HG02642 (cell line): Measurements from ENCODE around the gene BSN.

Experiments
- ATAC-seq: cut with Tn5 transposase; IDR thresholded peaks from one replicate; pipeline ENCODE4 v1.9.1; 2021; ENCODE audit warnings: mild to moderate bottlenecking; ENCODE audit not compliant: unreplicated experiment, poor library complexity

Gene BSN

DNA sequence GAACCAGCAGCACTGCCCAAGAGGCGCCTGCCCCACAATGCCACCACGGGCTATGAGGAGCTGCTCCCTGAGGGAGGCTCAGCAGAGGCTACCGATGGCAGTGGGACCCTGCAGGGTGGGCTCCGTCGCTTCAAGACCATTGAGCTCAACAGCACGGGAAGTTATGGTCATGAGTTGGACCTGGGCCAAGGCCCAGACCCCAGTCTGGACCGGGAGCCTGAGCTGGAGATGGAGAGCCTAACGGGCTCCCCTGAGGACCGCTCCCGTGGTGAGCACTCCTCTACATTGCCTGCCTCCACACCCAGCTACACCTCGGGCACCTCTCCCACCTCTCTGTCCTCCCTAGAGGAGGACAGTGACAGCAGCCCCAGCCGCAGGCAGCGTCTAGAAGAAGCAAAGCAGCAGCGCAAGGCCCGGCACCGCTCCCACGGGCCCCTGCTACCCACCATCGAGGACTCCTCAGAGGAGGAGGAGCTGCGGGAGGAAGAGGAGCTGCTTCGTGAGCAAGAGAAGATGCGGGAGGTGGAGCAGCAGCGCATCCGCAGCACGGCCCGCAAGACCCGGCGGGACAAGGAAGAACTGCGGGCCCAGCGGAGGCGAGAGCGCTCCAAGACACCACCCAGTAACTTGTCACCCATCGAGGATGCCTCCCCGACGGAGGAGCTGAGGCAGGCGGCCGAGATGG lies 98.1 kb downstream of the BSN start:
- ATAC-seq: no peak

DNA sequence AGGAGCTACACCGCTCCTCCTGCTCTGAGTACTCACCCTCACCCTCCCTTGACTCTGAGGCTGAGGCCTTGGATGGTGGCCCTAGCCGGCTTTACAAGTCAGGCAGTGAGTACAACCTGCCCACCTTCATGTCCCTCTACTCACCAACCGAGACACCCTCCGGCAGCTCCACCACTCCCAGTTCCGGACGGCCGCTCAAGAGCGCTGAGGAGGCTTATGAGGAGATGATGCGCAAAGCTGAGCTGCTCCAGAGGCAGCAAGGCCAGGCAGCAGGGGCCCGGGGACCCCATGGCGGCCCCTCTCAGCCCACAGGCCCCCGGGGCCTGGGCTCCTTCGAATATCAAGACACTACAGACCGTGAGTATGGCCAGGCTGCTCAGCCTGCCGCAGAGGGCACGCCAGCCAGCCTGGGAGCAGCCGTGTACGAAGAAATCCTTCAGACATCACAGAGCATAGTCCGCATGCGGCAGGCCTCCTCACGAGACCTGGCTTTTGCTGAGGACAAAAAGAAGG lies 98.7 kb downstream of the BSN start:
- no peak for ATAC-seq

DNA sequence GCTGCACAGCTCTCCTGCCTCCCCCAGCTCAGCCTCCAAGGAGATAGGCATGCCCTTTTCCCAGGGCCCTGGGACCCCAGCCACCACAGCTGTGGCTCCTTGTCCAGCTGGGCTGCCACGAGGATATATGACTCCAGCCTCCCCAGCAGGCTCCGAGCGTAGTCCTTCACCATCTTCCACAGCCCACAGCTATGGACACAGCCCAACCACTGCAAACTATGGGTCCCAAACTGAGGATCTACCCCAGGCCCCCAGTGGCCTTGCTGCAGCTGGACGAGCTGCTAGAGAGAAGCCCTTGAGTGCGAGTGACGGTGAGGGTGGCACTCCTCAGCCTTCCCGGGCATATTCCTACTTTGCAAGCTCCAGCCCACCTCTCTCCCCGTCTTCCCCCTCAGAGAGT lies 99.3 kb downstream of the BSN start:
- no peak for ATAC-seq

DNA sequence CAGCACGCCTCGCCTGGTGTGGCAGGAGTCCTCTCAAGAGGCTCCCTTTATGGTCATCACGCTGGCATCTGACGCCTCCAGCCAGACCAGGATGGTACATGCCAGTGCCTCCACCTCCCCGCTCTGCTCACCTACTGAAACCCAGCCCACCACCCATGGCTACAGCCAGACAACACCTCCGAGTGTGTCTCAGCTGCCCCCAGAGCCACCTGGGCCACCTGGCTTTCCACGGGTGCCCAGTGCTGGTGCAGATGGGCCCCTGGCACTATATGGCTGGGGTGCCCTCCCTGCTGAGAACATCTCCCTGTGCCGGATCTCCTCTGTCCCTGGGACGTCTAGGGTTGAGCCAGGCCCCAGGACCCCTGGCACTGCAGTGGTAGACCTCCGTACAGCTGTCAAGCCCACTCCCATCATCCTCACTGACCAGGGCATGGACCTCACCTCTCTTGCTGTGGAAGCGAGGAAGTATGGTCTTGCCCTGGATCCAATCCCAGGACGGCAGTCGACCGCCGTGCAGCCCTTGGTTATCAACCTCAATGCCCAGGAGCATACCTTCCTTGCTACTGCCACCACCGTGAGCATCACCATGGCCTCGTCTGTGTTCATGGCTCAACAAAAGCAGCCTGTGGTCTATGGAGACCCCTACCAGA lies 100.0 kb downstream of the BSN start:
- ATAC-seq: no peak

DNA sequence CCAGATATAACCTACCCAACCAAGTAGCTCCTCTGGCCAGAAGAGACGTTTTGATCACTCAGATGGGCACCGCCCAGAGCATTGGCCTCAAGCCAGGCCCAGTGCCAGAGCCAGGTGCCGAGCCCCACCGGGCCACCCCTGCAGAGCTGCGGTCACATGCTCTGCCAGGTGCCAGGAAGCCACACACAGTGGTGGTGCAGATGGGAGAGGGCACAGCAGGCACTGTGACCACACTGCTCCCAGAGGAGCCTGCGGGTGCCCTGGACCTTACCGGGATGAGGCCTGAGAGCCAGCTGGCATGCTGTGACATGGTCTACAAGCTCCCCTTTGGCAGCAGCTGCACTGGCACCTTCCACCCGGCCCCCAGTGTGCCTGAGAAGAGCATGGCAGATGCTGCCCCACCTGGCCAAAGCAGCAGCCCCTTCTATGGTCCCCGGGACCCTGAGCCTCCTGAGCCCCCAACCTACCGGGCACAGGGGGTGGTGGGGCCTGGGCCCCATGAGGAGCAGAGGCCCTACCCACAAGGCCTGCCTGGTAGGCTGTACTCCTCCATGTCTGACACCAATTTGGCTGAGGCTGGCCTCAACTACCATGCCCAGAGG lies 100.8 kb downstream of the BSN start:
- no peak for ATAC-seq

DNA sequence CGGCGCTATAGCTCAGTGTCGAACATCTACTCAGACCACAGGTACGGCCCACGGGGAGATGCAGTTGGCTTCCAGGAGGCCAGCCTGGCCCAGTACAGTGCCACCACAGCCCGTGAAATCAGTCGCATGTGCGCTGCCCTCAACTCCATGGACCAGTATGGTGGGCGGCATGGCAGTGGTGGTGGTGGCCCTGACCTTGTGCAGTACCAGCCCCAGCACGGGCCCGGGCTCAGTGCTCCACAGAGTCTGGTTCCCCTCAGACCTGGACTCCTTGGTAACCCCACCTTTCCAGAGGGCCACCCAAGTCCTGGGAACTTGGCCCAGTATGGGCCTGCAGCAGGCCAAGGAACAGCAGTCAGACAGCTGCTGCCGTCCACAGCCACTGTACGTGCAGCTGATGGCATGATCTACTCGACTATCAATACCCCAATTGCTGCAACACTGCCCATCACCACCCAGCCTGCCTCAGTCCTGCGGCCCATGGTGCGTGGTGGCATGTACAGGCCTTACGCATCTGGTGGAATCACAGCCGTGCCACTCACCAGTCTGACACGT lies 101.5 kb downstream of the BSN start:
- ATAC-seq: no peak

DNA sequence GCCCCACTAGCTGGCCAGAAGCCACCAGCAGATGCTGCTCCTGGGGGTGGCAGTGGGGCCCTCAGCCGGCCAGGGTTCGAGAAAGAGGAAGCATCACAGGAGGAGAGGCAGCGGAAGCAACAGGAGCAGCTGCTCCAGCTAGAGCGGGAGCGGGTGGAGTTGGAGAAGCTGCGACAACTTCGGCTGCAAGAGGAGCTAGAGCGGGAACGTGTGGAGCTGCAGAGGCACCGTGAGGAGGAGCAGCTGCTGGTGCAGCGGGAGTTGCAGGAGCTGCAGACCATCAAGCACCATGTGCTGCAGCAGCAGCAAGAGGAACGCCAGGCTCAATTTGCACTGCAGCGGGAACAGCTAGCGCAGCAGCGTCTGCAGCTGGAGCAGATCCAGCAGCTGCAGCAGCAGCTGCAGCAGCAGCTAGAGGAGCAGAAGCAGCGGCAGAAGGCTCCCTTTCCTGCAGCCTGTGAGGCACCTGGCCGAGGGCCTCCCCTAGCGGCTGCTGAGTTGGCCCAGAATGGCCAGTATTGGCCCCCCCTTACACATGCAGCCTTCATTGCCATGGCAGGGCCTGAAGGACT lies 102.3 kb downstream of the BSN start:
- ATAC-seq: no peak

DNA sequence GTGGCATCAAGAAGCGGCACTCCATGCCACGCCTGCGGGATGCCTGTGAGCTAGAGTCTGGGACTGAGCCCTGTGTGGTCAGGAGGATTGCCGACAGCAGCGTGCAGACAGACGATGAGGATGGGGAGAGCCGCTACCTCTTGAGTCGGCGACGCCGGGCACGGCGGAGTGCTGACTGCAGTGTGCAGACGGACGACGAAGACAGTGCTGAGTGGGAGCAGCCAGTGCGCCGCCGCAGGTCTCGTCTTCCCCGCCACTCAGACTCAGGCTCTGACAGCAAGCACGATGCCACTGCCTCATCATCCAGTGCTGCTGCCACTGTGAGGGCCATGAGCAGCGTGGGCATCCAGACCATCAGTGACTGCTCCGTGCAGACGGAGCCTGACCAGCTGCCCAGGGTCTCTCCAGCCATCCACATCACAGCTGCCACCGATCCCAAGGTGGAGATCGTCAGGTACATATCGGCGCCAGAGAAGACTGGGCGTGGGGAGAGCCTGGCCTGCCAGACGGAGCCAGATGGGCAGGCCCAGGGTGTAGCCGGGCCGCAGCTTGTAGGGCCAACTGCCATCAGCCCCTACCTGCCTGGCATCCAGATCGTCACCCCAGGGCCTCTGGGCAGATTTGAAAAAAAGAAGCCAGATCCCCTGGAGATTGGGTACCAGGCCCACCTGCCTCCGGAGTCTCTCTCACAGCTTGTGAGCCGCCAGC lies 103.1 kb downstream of the BSN start:
- ATAC-seq: no peak

DNA sequence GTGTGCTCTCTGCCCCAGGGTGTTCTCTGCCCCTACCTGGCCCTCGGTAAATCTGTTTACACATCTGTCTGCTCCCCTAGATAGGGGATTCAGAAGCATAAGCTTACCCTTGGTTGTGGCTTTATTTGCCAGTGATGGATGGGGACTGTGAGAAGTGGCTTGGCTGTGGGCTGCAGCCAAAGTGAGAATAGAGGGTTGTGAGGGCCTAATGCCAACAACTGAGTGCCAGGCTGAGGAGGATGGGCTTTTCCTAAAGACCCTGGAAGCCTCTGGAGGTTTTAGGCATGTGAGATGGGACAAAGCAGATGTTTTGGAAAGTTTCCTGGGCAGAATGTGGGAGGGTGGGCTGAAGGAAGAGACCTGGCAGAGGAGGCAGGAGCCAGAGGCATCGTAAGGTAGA lies 104.4 kb downstream of the BSN start:
- no peak for ATAC-seq

DNA sequence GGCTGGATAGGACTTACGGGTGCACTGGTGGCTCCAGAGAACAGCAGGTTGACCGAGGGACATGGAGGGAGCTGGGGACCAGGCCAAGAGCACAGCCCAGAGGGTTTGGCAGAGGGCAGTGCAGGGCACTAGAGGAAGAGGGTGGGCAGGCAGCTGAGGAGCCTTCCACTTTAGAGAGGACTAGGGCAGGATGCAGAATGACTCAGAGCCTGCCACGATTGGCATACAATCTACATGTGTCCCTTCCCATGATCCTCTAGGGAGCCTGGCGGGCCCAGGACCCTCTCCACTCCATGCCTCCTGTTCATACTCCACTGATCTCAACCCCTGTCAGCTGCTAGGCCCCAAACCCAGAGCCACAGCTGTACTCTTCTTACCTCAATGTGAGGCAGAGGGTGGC lies 105.5 kb downstream of the BSN start:
- ATAC-seq: no peak

DNA sequence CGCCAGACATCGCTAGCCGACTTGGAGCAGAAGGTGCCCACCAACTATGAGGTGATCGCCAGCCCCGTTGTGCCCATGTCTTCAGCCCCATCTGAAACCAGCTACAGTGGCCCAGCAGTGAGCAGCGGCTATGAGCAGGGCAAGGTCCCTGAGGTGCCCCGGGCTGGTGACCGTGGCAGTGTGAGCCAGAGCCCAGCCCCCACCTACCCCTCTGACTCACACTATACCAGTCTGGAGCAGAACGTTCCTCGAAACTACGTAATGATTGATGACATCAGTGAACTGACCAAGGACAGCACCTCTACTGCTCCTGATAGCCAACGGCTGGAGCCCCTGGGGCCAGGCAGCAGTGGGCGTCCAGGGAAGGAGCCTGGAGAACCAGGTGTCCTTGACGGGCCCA lies 107.0 kb downstream of the BSN start:
- ATAC-seq: no peak

DNA sequence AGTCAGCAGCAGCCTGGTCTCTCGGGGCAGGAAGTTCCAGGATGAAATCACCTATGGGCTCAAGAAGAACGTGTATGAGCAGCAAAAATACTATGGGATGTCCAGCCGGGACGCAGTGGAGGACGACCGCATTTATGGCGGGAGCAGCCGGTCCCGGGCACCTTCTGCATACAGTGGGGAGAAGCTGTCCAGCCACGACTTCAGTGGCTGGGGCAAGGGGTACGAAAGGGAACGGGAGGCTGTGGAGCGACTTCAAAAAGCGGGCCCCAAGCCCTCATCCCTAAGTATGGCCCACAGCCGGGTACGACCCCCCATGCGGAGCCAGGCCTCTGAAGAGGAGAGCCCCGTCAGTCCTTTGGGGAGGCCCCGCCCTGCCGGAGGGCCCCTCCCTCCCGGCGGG lies 107.7 kb downstream of the BSN start:
- ATAC-seq: no peak

DNA sequence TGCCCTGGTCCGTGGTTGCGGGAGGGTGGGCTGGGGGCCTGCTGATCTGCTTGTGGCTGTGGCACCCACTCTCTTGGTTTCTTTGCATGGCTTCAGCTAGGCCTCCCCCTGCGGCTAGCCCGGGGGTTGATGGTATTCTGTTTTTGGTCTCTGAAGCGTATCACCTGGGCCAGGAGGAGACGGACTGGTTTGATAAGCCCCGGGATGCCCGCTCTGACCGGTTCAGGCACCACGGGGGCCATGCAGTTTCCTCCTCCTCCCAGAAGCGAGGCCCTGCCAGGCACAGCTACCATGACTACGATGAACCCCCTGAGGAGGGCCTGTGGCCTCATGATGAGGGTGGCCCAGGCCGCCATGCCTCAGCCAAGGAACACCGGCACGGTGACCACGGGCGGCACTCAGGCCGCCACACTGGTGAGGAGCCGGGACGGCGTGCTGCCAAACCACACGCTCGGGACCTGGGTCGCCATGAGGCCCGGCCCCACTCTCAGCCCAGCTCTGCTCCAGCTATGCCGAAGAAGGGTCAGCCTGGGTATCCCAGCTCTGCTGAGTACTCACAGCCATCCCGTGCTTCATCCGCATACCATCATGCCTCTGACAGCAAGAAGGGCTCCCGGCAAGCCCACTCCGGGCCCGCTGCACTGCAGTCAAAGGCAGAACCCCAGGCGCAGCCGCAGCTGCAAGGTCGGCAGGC lies 108.6 kb downstream of the BSN start:
- no peak for ATAC-seq

DNA sequence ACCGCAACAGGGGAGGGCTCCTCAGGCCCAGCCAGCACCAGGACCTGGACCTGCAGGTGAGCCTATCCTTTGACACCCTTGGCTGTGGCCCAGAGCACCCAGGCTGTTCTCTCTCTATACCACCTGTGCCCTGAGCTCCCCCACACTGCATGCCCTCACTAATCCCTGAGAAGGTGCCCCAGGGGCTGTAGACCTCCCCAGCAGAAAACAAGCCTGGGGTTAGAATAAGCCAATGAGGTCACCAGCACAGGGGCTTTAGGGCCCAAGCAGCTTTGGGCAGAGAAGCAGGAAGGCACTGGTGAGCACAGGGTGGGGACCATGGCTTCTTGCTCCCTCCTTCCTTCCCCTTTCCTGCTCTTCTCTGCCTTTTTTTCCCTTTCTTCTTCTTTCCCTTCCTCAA lies 109.6 kb downstream of the BSN start:
- no peak for ATAC-seq

DNA sequence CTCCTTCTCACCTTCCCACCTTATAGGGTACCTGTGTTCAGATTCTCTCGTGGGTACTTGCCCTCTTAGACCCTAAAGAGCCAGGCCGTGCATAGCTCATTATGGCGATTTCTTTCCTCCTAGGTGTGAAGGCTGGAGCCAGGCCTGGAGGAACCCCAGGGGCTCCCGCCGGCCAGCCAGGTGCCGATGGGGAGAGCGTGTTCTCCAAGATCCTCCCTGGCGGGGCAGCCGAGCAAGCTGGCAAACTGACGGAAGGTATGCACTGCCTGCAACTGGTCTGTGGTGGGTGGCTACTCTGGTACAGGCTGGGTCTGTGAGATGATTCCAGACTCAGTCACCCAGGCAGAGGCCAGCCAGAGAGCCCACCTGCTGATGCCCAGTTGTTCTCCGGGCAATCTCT lies 110.0 kb downstream of the BSN start:
- ATAC-seq: no peak

DNA sequence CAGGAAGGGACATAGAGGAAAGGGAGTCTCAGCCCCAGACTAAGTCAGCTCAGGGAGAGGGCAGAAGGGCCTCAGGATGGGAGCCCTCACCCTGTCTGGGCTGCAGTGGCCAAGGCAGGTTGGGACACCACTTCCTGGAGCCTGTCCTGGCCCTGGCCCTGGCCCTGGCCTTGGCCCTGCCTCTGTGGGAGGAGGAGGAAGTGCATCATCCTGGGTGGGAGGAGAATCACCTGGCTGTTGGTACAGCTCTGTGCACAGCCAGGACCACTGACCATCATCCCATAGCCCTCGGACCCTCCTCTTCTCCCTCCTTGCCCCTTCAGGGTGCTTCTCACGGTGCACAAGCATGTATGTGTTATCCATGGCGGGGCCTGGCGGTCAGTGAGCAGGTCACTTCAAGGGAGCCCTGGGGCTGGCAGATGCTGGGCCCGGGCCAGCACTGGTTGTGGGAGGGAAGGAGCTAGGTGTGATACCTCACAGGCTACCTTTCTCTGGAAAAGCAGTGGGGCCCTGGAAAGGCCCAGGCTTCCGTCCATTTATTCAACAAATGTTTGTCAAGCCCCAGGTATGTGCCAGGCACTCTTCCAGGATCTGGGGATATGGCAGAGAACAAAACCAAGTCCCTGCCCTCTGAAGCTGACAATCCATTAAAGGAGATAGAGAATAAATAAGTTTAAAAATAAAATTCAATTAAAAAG lies 111.7 kb downstream of the BSN start:
- no peak for ATAC-seq

DNA sequence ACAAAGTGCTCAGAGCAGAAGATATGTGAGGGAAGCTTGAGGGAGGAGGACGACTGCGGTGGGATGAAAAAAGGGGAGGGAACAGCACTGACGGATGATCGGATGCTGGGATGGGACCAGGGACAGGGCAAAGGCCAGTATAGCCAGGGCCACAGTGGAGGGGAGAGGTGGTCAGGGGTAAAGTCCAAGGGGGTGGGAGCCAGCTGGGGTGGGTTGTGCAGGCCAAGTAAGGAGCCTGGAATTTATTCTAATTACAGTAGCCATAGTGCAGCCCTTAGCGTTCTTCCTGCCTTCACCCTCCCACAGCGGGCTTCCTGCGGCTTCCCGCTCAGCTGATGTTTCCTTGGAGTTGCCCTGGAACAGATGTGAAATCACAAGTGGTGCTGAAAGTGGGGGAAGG lies 112.3 kb downstream of the BSN start:
- ATAC-seq: no peak

DNA sequence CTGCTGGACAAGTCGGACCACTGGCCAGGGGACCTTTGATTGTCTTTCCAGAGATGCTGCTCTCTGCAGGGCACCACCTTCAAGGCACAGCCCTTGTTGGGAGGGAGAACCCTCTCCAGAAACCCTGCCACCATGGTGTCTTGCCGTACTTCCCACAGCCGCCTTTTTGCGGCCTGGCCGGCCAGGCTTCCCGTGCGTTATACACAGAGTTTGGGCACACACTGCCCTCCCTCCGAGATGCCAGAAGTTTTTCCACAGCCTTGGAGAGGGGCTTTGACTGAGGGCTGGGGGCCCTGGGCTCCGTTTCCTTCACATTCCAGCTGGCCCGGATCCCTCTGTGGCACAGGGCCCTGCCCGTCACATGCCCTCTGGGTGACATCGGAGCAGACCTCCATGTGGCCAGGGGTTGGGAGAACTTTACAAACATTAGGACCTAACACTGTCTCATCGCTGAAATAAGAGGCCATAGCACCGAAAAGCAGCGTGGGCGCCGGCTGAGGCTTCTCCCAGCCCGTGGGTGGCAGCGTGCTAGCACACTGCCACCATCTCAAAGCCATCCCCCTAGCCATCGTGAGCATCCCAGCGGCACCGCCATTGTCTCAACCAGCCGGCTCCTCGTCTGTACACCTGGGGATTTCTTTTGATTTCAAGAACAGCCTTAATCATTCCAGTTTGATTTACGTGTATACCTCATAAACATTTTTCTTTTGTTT lies 113.6 kb downstream of the BSN start:
- ATAC-seq: no peak

DNA sequence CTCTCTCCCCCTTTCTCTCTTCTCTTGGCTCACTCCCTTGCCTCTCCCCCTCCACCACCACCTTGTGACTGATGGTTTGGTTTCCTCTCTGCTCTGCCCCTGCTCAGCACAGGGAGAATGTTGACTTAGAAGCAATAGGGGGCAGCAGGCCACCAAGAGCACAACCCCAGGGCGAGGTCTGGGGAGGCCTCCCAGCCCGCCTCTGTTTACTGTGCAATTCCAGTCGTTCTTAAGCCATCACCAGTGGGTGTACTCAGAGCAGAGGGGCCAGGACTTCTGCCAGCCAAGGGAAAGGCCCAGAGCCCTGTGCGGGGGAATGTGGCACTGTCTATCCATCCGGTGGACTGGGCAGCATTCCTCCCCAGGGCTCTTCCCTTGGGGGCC lies 114.1 kb downstream of the BSN start:
- ATAC-seq: no peak
